WTC11 (cell line): Measurements from ENCODE around the gene UMAD1. TPM values are rescaled to one million over a fixed set of nuclear protein-coding genes. Genes with fewer than 3 reads are reported as not detected.

Source experiments
- ATAC-seq: fragments of 200-7000 bp; cut with Tn5 transposase; 2 replicates; pipeline ENCODE4 v1.10.0; 2021; ENCODE audit warnings: mild to moderate bottlenecking, moderate library complexity
- CTCF ChIA-PET: fragments of 300-600 bp; sonication (Branson Sonifier 250); formaldehyde crosslinking; loops from one replicate; lab custom pipeline; 2021; ENCODE audit warnings: antibody characterized with exemption; lab: Charles Lee
- POLR2A ChIA-PET: fragments of 350-600 bp; sonication (Branson Sonifier 250); formaldehyde crosslinking; loops from one replicate; lab custom pipeline; 2021; ENCODE audit warnings: antibody characterized with exemption; lab: Charles Lee
- DNase-seq: peaks from one replicate; pipeline ENCODE4 v3.0.0; 2021; ENCODE audit warnings: low spot score
- H3K27ac Mint-ChIP-seq: 2 replicates; pipeline ENCODE4 v1.8.0; 2021; ENCODE audit warnings: mixed read lengths
- H3K27me3 Mint-ChIP-seq: 2 replicates; pipeline ENCODE4 v1.8.0; 2021; ENCODE audit warnings: low read depth, mild to moderate bottlenecking, moderate library complexity, mixed read lengths
- H3K36me3 Mint-ChIP-seq: 2 replicates; pipeline ENCODE4 v1.8.0; 2021; ENCODE audit warnings: mixed read lengths
- H3K4me1 Mint-ChIP-seq: 2 replicates; pipeline ENCODE4 v1.8.0; 2022; ENCODE audit warnings: mixed read lengths
- H3K4me3 Mint-ChIP-seq: 2 replicates; pipeline ENCODE4 v1.8.0; 2021; ENCODE audit warnings: mild to moderate bottlenecking, moderate library complexity, mixed read lengths
- H3K9me3 Mint-ChIP-seq: 2 replicates; pipeline ENCODE4 v1.8.0; 2021; ENCODE audit warnings: mixed read lengths
- ATF1 ChIP-seq: sonication (generic); formaldehyde crosslinking; IDR thresholded peaks from 2 replicates; pipeline ENCODE4 v1.8.1; 2023; ENCODE audit warnings: mild to moderate bottlenecking, moderate library complexity, missing genetic modification reagents
- ATF3 ChIP-seq: sonication (generic); formaldehyde crosslinking; conservative IDR thresholded peaks from 2 replicates; pipeline ENCODE4 v1.8.1; 2022; ENCODE audit warnings: mild to moderate bottlenecking, missing genetic modification reagents
- E2F1 ChIP-seq: sonication (generic); formaldehyde crosslinking; IDR thresholded peaks from 2 replicates; pipeline ENCODE4 v1.8.0; 2022; ENCODE audit warnings: mild to moderate bottlenecking, missing genetic modification reagents
- ELF4 ChIP-seq: sonication (generic); formaldehyde crosslinking; IDR thresholded peaks from 2 replicates; pipeline ENCODE4 v1.8.1; 2022; ENCODE audit warnings: low read depth, mild to moderate bottlenecking, moderate library complexity, missing genetic modification reagents
- GRHL2 ChIP-seq: fragments of 250-450 bp; sonication (Bioruptor Pico); IDR thresholded peaks from 2 replicates; pipeline ENCODE4 v1.8.0; 2022; ENCODE audit warnings: mild to moderate bottlenecking, moderate library complexity; ENCODE audit not compliant: insufficient replicate concordance, severe bottlenecking
- MAX ChIP-seq: sonication (generic); formaldehyde crosslinking; IDR thresholded peaks from 2 replicates; pipeline ENCODE4 v1.8.0; 2022; ENCODE audit warnings: mild to moderate bottlenecking, missing genetic modification reagents
- MLX ChIP-seq: sonication (generic); formaldehyde crosslinking; IDR thresholded peaks from 2 replicates; pipeline ENCODE4 v1.8.1; 2023; ENCODE audit warnings: mild to moderate bottlenecking, missing genetic modification reagents, moderate library complexity
- SMAD3 ChIP-seq: sonication (generic); formaldehyde crosslinking; IDR thresholded peaks from 2 replicates; pipeline ENCODE4 v1.8.0; 2022; ENCODE audit warnings: missing genetic modification reagents, mild to moderate bottlenecking, borderline replicate concordance
- SMAD4 ChIP-seq: sonication (generic); formaldehyde crosslinking; IDR thresholded peaks from 2 replicates; pipeline ENCODE4 v1.8.0; 2022; ENCODE audit warnings: mild to moderate bottlenecking, missing genetic modification reagents
- ZNF121 ChIP-seq: sonication (generic); formaldehyde crosslinking; IDR thresholded peaks from 2 replicates; pipeline ENCODE4 v1.8.0; 2023; ENCODE audit warnings: missing genetic modification reagents
- ZNF232 ChIP-seq: sonication (generic); formaldehyde crosslinking; IDR thresholded peaks from 2 replicates; pipeline ENCODE4 v1.8.0; 2022; ENCODE audit warnings: mild to moderate bottlenecking, missing genetic modification reagents
- ZNF317 ChIP-seq: sonication (generic); formaldehyde crosslinking; IDR thresholded peaks from 2 replicates; pipeline ENCODE4 v1.8.1; 2023; ENCODE audit warnings: low read depth, mild to moderate bottlenecking, moderate library complexity, missing genetic modification reagents, borderline replicate concordance
- ZNF425 ChIP-seq: fragments of 250-450 bp; sonication (Bioruptor Pico); conservative IDR thresholded peaks from 2 replicates; pipeline ENCODE4 v1.9.0; 2021; ENCODE audit warnings: mild to moderate bottlenecking
- ZNF671 ChIP-seq: fragments of 250-450 bp; sonication (Bioruptor Pico); IDR thresholded peaks from 2 replicates; pipeline ENCODE4 v1.8.0; 2021; ENCODE audit warnings: mild to moderate bottlenecking
- total RNA-seq: library from RNA; stranded (reverse); gene quantifications from 3 replicates; pipeline ENCODE4 v1.2.3, GENCODE V29; 2021
- TF ChIP-seq, protein P1 (sequence below): sonication (generic); formaldehyde crosslinking; IDR thresholded peaks from 2 replicates; pipeline ENCODE4 v1.8.0; 2023; ENCODE audit warnings: missing genetic modification reagents
- TF ChIP-seq, protein P2 (sequence below): sonication (generic); formaldehyde crosslinking; IDR thresholded peaks from 2 replicates; pipeline ENCODE4 v1.8.1; 2023; ENCODE audit warnings: mild to moderate bottlenecking, missing genetic modification reagents, moderate library complexity
- TF ChIP-seq, protein P3 (sequence below): sonication (generic); formaldehyde crosslinking; IDR thresholded peaks from 2 replicates; pipeline ENCODE4 v1.8.0; 2022; ENCODE audit warnings: mild to moderate bottlenecking, missing genetic modification reagents
- TF ChIP-seq, protein P4 (sequence below): sonication (generic); formaldehyde crosslinking; conservative IDR thresholded peaks from 2 replicates; pipeline ENCODE4 v1.8.1; 2023; ENCODE audit warnings: mild to moderate bottlenecking, low read depth, missing genetic modification reagents, moderate library complexity
- TF ChIP-seq, protein P5 (sequence below): fragments of 250-450 bp; sonication (Bioruptor Pico); IDR thresholded peaks from 2 replicates; pipeline ENCODE4 v1.9.0; 2021; ENCODE audit warnings: mild to moderate bottlenecking, borderline replicate concordance

Gene UMAD1
- total RNA-seq, 1 experiment from 2014 or later: 13.0 TPM

GRCh38 chr7:7916064-7916463, 275.5 kb downstream of the UMAD1 start:
- H3K27ac Mint-ChIP-seq: no peak overlapping the region
- TF ChIP-seq ZNF317 (CRISPR knock-in tag) (no peak), ATF3 (no peak), ZNF232 (CRISPR knock-in tag) (no peak), ZNF671 (CRISPR knock-in tag) (no peak), ZNF425 (CRISPR knock-in tag) (no peak), E2F1 (CRISPR knock-in tag) (no peak), ELF4 (CRISPR knock-in tag) (no peak), MAX (no peak), GRHL2 (no peak), MLX (CRISPR knock-in tag) (no peak), SMAD4 (no peak), ATF1 (CRISPR knock-in tag) (no peak), ZNF121 (no peak), SMAD3 (CRISPR knock-in tag) (no peak)
- TF ChIP-seq, protein P1, sequence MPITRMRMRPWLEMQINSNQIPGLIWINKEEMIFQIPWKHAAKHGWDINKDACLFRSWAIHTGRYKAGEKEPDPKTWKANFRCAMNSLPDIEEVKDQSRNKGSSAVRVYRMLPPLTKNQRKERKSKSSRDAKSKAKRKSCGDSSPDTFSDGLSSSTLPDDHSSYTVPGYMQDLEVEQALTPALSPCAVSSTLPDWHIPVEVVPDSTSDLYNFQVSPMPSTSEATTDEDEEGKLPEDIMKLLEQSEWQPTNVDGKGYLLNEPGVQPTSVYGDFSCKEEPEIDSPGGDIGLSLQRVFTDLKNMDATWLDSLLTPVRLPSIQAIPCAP (CRISPR knock-in tag): no peak
- TF ChIP-seq, protein P2, sequence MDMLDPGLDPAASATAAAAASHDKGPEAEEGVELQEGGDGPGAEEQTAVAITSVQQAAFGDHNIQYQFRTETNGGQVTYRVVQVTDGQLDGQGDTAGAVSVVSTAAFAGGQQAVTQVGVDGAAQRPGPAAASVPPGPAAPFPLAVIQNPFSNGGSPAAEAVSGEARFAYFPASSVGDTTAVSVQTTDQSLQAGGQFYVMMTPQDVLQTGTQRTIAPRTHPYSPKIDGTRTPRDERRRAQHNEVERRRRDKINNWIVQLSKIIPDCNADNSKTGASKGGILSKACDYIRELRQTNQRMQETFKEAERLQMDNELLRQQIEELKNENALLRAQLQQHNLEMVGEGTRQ (CRISPR knock-in tag): no peak
- TF ChIP-seq, protein P3, sequence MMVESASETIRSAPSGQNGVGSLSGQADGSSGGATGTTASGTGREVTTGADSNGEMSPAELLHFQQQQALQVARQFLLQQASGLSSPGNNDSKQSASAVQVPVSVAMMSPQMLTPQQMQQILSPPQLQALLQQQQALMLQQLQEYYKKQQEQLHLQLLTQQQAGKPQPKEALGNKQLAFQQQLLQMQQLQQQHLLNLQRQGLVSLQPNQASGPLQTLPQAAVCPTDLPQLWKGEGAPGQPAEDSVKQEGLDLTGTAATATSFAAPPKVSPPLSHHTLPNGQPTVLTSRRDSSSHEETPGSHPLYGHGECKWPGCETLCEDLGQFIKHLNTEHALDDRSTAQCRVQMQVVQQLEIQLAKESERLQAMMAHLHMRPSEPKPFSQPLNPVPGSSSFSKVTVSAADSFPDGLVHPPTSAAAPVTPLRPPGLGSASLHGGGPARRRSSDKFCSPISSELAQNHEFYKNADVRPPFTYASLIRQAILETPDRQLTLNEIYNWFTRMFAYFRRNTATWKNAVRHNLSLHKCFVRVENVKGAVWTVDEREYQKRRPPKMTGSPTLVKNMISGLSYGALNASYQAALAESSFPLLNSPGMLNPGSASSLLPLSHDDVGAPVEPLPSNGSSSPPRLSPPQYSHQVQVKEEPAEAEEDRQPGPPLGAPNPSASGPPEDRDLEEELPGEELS (CRISPR knock-in tag): no peak
- TF ChIP-seq, protein P4, sequence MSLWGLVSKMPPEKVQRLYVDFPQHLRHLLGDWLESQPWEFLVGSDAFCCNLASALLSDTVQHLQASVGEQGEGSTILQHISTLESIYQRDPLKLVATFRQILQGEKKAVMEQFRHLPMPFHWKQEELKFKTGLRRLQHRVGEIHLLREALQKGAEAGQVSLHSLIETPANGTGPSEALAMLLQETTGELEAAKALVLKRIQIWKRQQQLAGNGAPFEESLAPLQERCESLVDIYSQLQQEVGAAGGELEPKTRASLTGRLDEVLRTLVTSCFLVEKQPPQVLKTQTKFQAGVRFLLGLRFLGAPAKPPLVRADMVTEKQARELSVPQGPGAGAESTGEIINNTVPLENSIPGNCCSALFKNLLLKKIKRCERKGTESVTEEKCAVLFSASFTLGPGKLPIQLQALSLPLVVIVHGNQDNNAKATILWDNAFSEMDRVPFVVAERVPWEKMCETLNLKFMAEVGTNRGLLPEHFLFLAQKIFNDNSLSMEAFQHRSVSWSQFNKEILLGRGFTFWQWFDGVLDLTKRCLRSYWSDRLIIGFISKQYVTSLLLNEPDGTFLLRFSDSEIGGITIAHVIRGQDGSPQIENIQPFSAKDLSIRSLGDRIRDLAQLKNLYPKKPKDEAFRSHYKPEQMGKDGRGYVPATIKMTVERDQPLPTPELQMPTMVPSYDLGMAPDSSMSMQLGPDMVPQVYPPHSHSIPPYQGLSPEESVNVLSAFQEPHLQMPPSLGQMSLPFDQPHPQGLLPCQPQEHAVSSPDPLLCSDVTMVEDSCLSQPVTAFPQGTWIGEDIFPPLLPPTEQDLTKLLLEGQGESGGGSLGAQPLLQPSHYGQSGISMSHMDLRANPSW (CRISPR knock-in tag): no peak
- TF ChIP-seq, protein P5, sequence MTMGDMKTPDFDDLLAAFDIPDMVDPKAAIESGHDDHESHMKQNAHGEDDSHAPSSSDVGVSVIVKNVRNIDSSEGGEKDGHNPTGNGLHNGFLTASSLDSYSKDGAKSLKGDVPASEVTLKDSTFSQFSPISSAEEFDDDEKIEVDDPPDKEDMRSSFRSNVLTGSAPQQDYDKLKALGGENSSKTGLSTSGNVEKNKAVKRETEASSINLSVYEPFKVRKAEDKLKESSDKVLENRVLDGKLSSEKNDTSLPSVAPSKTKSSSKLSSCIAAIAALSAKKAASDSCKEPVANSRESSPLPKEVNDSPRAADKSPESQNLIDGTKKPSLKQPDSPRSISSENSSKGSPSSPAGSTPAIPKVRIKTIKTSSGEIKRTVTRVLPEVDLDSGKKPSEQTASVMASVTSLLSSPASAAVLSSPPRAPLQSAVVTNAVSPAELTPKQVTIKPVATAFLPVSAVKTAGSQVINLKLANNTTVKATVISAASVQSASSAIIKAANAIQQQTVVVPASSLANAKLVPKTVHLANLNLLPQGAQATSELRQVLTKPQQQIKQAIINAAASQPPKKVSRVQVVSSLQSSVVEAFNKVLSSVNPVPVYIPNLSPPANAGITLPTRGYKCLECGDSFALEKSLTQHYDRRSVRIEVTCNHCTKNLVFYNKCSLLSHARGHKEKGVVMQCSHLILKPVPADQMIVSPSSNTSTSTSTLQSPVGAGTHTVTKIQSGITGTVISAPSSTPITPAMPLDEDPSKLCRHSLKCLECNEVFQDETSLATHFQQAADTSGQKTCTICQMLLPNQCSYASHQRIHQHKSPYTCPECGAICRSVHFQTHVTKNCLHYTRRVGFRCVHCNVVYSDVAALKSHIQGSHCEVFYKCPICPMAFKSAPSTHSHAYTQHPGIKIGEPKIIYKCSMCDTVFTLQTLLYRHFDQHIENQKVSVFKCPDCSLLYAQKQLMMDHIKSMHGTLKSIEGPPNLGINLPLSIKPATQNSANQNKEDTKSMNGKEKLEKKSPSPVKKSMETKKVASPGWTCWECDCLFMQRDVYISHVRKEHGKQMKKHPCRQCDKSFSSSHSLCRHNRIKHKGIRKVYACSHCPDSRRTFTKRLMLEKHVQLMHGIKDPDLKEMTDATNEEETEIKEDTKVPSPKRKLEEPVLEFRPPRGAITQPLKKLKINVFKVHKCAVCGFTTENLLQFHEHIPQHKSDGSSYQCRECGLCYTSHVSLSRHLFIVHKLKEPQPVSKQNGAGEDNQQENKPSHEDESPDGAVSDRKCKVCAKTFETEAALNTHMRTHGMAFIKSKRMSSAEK (CRISPR knock-in tag): no peak
- TF ChIP-seq, all 79 proteins: peak for 0
- ChIA-PET CTCF (no interaction called here), POLR2A (no interaction called here)
- peaks cover 14% of the 10 kb centered on the region for H3K9me3 Mint-ChIP-seq
- H3K4me1 Mint-ChIP-seq: peaks cover 55% of the 10 kb centered on the region
- no peaks in the 10 kb centered on the region for H3K36me3 Mint-ChIP-seq
- DNase-seq (no peak), ATAC-seq (no peak)
- no peak overlapping the region for H3K4me3 Mint-ChIP-seq
- H3K27me3 Mint-ChIP-seq: no peaks in the 10 kb centered on the region; the same call in 1 of the 2 replicates
